GM19023 (cell line): Measurements from ENCODE around the gene SMAD2.
"Not testable (repeated sequence)": the region's sequence is repeated elsewhere in the genome, so short reads cannot be mapped to it uniquely, and the experiment has no call there.

ENCODE experiments used
- ATAC-seq: cut with Tn5 transposase; IDR thresholded peaks from one replicate; pipeline ENCODE4 v1.9.1; 2021; ENCODE audit warnings: mild to moderate bottlenecking, moderate library complexity; ENCODE audit not compliant: unreplicated experiment

Gene SMAD2

DNA sequence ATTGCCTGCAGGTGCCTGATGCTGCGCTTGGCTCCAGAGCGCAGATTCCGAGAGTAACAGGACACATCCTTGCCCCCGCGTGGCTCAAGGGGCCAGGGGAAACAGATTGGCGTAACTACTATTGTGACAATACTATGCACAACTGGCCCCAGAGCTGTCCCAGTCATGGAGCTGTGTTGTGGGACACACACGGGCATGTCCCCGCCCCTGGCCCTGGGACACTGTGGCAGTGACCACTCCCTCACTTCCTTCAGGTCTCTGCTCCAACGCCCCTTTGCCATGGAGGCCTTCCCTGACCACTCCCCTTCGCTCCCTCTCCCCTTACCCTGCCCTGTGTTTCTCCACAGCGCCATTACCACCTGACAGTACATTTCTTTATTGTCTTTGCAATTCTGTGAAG is 132.1 kb downstream of the SMAD2 start:
- ATAC-seq, result no peak

DNA sequence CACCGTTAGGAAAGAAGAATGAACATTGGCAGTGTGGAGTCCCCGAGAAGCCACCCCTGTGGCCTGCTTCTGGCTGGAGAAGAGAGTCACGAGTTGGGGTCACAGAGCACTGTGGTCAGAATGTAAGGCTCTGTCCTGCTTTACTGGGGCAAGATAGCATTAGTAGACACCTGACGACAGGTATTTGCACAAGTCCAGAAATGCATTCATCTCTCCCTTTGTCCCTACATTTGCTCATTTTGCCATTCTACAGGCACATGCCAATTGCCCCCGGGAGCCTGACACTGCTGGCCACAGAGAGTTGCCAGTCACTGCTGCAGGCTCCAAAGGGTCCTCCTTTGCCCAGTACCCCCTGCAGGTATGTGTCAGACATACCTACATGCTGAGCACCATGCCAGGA is 133.3 kb downstream of the SMAD2 start:
- no peak for ATAC-seq

DNA sequence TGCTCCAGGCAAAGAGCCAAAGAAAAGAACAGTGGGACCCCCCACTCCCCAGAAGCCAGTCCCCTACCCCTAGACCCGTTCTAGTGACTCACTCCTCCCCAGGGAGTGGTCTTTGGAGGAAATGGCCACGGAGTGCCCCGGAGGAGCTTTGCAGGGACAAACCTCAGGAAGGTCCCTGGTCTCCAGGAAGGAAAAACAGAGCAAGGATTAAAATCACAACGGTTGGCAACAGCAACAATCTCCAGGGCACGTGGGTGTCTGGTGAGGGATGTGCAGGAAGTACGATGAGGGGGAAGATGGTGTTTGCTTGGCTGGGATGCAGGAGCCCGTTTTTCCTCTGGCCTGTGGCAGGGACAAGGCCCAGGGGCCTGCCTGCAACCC is 135.0 kb downstream of the SMAD2 start:
- ATAC-seq, result no peak

DNA sequence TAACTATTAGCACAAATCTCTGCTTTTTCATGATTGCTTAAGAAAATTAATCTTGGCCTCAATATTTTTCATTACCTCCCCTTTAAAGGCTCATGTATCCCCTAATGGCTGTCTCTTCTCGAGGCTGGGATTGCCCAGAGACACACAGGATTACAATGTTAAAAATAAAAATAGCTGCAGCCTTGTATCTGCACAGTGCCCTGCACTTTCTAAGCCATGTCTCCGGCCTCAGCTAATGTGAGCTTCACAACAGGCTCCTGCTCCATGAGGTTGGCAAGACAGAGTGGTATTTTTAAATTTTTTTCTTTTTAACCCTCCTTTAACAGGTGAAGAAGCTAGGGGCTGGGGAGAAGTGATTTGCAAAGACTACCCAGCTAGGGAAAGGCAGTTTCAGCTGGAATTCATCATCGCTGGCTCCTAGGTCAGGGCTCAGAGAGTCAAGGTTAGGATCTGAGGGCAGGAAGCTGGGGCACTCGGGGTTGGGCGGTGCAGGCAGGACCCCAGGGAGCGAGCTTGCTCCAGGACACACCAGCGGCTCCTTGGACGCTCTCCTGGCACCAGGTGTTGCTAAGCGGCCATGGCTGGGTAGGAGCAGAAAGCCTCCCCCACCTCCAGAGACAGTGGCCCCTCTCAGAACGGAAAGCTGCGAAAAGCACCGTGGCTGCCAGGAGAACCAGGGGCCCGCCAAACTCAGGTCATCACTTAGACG is 135.6 kb downstream of the SMAD2 start:
- no peak for ATAC-seq

DNA sequence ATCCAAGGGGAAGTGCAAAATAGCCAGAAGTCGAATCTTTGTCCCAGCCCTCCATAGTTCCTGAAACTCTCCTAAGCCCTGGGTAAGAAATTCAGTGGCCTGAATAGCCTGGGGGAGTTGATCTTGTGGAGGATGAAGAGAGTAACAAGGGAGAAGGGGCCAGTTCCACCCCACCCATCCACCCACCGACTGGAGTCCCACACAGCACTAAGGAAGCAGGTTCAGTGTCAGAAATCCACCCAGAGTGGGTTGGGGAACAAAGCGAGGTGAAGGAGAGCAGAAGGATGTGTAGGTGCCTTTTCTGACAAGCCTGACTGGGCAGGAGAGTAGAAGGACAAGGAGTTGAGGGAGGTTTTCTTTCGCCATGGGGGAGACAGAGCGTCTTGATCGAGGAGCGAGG is 136.8 kb downstream of the SMAD2 start:
- ATAC-seq, result no peak

DNA sequence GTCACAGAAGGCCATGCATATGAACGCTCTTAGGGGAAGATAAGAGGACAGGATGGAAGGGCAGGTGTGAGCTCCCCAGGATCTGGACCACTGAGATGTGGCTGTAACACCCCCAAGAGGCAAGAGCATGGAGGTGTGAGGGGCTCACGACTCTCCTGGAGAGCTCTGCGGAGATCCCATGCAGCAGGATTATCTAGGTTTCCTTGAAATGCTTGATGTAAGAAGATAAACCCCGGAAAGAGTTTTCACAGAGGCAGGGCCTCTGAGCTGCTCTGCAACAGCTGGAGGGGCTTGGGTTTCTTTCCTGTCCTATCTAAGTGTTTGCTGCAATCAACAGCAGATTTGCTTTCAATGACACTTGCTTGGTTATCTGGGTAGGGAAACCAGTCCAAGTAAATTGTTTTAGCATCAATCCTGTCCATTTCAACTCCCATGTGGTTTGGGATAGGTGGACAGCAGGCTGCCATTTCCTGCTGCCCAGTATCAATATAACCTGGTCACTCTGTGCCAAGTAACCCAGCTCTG is 138.9 kb downstream of the SMAD2 start:
- ATAC-seq, result no peak

DNA sequence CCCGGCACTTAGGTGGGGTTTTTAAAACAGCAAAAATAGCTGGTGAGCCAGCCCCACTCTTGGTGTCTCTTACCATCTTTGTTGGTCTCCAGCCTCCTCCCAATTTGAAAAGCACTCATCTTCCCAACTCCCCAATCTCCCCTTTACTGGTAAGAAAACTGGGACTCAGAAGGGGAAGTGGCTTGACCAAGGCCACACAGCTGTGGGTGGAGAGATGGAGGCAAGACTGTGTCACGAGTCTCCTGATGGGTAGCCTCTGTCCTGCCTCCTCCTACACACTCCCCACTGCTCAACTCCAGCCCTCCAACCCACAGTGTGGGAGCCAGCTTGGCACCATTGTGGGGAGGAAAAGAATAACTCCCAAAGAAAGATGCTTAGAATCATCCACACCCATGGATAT is 140.4 kb downstream of the SMAD2 start:
- ATAC-seq, result no peak

DNA sequence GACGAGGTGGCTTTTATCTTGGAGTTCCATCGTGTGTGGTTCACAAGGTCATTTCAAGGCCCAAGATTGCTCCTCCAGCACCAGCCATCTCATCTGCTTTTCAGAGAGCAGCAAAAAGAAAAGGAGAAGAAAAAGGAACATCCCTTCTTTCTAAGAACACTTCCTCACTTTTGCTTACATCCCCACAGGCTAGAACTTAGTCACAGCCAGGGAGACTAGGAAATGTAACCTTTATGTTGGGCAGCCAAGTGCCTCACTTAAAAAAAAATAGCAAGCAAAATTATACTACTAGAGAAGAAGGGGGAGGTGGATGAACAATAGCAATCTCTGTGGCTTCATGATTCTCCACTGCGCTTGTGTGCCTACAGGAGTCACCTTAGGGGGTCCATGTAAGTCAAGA is 141.8 kb downstream of the SMAD2 start:
- no peak for ATAC-seq

DNA sequence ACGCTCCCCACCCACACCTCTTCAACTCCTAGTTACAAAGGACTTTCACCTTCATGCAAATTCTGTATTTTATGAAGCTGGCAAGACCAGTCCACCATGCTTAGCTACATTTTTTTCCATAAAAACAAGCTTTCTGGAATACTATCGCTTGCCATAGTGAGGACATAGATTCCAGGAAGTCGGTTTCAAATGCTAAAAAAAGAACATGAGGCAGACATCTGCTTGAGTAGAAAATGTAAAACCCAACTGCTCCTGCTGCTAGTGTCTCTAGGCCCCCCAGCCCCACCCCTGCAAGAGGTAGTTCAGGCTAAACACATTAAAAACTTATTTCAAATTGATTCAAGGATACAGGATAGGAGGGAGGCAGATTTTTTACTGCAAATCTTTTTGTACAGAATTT is 148.9 kb downstream of the SMAD2 start:
- ATAC-seq, result no peak

DNA sequence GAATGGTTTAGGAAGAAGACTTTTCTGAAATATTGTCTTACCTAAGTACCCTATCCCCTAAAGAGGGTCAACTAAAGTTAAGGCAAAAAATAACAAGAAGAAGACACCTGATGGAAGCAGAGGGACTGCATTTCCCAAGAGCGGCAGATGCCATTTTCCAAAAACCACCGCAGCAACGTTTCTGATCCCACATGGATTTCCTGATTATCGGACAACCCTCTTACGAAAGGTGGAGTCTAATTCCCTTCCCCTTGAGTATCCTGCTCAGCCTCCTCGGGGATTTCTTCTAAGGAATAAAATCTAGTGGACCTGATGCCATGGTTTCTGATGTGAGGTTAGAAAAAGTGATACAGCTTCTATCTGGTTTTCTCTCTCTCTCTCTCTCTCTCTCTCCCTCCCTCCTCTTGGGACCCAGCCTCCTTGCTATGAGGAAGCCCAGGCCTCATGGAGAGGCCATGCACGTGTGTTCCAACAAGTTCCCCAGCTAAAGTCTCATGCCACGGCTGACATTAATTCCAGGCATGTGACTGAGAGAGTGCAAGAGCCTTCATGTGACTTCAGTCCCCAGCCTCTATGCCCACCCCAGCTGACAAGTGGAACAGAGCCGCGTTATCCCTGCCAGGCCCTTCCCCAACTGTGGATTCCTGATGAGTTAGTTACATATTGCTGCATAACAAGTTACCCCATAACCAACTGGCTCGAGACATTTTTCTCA is 150.3 kb downstream of the SMAD2 start:
- ATAC-seq, result no peak

DNA sequence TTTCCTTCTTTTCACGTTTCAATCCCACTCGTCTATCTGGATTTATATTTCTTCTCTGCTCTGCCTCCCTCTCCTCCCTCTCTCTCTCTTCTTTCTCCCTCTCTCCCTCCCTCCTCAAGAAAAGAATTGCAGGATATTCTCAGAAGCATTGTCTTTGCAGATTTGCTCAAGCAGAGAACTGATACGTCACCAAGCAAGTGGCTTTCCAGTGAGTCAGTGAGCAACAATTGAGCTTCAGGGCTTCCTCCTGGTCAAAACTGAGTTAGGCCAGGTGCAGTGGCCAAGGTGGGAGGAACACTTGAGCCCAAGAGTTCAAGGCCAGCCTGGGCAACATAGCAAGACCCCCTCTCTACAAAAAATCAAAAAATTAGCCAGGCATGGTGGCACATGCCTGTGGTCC is 151.1 kb downstream of the SMAD2 start:
- ATAC-seq, result no peak

DNA sequence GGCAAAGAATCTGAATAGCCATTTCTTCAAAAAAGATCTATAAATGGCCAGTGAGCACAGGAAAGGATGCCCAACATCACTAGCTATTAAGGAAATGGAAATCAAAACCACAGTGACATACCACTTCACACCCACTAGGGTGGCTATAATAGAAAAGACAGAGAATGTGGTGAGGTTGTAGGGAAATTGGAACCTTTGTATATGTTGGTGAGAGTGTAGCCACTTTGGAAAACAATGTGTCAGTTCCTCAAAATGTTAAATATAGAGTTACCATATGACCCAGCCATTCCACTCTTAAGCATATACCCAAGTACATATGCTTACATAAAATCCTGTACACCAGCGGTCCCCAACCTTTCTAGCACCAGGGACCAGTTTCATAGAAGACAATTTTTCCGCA is 152.8 kb downstream of the SMAD2 start:
- no peak for ATAC-seq

DNA sequence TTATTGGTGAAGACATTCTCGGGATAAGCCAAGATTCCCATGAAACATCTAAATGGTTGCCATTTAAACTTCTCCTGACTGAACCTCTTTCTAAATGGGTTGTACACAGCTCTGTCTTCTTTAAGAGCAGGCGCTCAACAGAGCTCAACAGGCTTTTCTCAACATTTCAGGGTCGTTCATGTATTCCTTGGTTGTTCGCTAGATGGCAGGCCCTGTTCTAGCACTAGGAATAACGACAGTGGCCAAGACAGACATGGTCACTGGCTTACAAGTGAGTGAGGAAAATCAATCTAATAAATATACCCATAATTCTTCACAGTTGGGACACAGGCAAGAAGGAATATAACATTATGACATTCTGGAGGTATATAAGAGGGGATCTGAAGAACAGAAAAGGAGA is 154.5 kb downstream of the SMAD2 start:
- ATAC-seq, result no peak

DNA sequence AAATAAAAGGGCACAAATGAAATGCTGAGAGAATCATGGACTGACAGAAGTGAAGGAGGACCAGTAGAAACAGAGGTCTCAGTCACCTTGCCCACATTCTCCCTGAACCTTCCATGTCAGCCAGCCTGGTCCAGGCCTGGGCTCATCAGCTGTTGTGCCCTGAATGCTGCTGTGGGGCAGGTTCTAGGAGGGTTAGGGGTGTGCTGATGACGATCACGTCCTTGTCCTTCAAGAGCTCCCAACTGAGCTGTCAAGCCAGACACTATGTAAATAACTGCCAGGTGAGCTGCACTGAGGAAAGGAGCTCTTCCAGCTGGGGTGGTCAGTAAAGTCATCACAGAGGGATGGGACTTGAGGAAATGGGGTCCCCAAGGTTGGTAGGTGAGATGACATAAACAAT is 156.5 kb downstream of the SMAD2 start:
- no peak for ATAC-seq

DNA sequence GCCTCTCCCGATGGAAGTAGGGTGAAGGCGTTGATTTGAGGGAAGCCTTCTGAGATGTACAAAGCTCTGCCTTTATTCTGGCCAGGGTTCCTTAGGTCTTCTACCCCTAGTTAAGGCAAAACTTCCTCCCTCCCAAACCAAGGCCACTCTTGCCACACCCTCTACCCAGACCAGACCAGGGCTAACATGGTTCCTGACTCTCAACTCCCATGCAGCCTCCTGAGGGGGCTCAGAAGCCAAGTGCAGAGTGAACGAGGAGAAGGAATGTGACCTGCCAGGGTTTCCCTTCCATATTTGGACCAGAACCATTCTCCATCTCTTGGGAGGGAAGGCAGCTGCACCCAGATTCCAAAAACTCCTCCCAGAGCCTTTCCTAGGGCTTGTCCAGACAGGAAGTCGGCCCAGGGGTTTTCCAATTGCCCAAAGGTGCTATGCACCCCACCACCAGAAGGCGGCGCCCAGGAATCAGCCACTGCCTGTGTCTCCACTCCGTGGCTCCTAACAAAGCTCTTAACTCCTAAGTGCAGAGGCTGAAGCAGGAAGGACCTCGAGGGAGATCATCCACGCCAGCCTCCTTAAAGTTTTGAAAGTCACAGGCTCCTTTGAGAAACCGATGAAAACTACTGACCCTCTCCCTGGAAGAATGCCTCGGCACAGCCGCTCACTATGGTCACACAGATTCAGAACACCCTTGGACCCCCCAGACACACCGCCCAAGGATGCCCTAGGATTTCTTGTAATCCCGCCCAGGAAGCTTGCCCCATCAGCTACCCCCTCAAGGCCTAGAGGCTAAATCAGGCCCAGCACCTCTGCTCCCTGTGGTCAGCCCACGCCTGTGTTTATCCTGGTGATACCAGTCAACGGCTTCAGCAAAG is 157.8 kb downstream of the SMAD2 start:
- ATAC-seq, result no peak

DNA sequence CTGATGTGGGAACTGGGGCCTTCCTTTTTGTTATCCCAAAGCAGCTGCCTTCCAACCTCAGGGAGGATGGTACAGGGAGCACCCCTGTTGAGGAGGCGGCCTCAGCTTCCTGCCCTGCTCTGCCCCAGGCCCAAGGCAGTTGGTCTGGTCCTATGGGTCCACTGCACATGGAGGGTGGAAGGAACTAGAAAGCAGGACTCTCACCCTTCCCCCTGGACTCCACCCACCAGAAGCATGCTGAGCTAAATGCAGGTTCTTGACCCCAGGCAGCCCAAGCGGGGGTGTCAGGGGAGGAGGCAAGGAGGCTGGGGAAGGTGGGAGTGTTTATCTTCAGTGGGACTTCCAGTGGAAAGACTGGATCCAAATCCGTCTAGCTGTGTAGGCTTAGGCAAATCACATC is 158.5 kb downstream of the SMAD2 start:
- no peak for ATAC-seq

DNA sequence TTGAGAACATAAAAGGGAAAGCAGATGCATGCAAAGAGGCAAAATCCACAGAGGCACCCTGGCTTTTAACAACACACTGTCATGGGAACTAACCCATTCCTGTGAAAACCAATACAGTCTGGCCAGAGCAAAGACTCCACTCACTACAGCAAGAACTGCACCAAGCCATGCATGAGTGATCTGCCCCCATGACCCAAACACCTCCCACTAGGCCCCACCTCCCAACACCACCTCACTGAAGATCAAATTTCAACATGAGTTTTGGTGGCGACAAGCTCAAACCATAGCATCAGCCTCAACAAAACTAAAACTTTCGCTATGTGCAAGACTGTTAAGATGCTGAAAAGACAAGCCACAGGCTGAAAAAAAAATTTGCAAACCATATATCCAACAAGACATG is 162.8 kb downstream of the SMAD2 start:
- ATAC-seq, result no peak

DNA sequence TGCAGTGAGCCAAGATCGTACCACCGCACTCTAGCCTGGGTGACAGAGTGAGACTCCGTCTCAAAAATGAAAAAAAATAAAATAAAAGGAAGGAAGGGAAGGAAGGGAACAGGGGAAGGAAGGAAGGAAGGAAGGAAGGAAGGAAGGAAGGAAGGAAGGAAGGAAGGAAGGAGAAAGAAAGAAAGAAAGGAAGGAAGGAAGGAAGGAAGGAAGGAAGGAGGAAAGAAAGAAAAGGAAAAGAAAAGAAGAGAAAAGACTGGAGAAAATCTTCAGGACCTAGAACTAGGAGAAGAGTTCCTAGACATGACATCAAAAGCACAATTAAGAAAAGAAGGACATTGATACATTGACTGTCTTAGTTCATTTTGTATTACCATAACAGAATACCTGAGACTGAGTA is 163.3 kb downstream of the SMAD2 start:
- ATAC-seq, result not testable (repeated sequence)
